SK-N-MC (cell line): ENCODE measurements around the gene WIPF3.

ENCODE experiments used
- EZH2 ChIP-seq: fragments of 200-600 bp; sonication (generic); IDR thresholded peaks from one replicate; pipeline ENCODE4 v1.6.1; 2017; ENCODE audit warnings: antibody characterized with exemption
- FOXP2 ChIP-seq: optimal IDR thresholded peaks from 2 replicates; pipeline ENCODE3; 2011; ENCODE audit warnings: mild to moderate bottlenecking, moderate library complexity; ENCODE audit not compliant: insufficient read depth; ENCODE audit errors: extremely low read length, control extremely low read depth
- POLR2AphosphoS5 ChIP-seq: IDR thresholded peaks from 2 replicates; pipeline ENCODE4 v1.6.1; 2012; ENCODE audit warnings: mild to moderate bottlenecking, low read depth, low read length, borderline replicate concordance

DNA sequence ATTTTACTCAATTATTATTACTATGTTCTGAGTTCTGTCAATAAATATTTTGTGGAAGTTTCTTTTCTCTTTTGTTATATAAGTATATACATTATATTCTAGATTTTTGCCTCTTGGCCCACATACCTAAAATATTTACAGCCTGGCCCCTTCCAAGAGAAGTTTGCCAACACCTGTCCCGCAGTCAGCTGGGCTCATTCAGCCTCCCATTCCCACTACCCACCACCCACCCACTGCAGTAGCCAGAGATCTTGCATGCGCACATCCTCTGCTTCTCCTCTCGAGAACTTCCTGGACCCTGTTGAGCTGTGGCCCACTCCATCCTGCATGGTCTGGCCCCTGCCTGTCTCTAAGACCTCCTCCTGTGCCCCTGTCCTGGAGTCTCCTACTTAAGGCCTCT, 33.6 kb downstream of the WIPF3 start:
- no peak for TF ChIP-seq POLR2AphosphoS5
- no peak for TF ChIP-seq FOXP2
- no peak for TF ChIP-seq EZH2
